ENCODE data around the gene GFER. TPM values are rescaled to one million over a fixed set of nuclear protein-coding genes. Genes with fewer than 3 reads are reported as not detected.
"Not testable (repeated sequence)": the region's sequence is repeated elsewhere in the genome, so short reads cannot be mapped to it uniquely, and the experiment has no call there.

GFER gene
- total RNA-seq, 1 experiment from 2014 or later, result 24.1 TPM

- no peak for DNase-seq (ENCODE audit: low spot score)
Measured at GRCh38 chr16:2026461-2027023, 42.5 kb downstream of the GFER start, which contains the start of gene NHERF2. NHERF2 (plus strand) TSS chr16:2026902; CDS start chr16:2027006, 104 bp downstream.

GRCh38 chr16:2027024-2028010, 43.3 kb downstream of the GFER start:
- no peak for DNase-seq (ENCODE audit: low spot score)

DNA sequence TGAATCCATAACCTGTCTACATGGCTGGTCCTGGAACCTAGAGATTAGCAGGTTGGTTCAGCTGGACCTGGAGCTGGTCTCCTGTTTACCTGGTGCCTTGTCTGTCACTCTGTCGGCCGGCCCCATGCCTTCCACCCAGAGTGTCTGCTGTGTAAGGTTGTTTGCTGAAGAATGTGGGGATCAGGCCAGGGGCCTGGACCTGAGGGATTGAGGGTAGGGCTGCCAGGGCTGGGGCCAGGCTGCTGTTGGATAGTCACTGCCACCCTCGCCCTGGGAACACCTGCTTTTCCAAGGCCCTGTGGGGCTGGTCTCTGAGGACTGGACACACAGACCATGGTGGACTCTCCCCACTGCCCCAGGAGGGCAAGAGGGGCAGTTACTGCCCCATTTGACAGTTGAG, 44.2 kb downstream of the GFER start:
- no peak for DNase-seq (ENCODE audit: low spot score)

DNA sequence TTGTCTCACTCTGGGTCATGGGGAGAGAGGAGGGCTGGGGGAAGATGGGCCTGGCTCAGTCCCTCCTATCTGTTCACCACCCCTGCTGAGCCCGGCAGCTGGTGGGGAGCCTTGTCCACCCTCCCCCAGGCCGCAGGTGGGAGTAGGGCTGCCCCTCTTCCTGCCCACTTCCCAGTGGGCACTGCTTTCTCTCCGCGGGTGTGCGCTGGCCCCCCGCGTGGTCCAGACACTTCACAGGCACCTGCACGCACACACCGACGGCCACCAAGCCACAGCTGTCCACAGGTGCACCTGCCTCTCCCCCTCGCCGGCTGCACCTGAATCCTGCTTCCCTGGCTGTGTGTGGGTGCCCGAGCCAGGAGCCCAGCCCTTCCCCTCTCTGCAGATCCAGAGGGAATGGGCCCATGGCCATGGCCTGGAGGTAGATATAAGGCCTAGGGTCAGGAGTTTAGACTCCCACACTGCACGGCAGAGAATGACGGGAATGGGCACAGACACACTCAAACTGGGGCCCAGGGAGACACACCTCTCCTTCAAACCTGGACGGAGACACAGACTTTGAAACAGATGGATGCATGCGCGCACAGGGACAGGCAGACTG, 44.7 kb downstream of the GFER start:
- no peak for DNase-seq (ENCODE audit: low spot score)

DNA sequence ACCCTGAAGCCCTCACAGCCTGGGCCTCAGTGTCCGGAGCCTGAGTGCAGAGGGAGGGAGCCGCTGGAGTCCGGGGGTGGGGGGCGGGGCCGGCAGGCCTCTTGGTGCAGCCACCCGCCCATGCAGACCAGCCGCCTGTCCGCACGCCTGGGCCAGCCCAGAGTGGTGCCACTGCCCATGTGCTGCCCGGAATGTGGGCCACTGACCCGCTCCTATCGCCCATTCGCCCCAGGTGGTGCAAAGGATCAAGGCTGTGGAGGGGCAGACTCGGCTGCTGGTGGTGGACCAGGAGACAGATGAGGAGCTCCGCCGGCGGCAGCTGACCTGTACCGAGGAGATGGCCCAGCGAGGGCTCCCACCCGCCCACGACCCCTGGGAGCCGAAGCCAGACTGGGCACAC, 45.4 kb downstream of the GFER start:
- DNase-seq (ENCODE audit: low spot score), result no peak

DNA sequence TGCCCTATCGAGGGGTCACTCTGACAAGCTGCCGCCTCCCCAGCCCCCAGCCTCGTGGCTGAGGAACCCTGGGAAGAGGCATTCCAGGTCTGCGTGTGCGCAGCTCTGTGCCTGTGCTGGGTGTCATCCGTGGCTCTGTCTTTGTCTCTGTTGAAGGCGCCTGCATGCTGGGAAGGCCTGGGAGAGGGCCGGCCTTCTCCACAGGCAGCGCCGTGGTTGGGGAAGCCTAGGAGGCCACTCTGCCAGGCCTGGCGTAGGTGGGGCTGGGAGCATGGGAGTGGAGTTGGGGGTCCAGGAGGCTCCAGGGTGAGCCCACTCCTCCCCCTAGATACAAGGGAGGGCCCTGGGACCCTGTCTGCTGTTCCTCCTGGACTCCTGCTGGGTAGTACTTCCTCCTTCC, 46.0 kb downstream of the GFER start:
- DNase-seq (ENCODE audit: low spot score), result no peak

GRCh38 chr16:2031081-2031577, 47.1 kb downstream of the GFER start:
- no peak for DNase-seq (ENCODE audit: low spot score)

- peak; percentile 83 for DNase-seq (ENCODE audit: low spot score)
Measured at GRCh38 chr16:2032285-2033056, 48.5 kb downstream of the GFER start.

GRCh38 chr16:2033057-2033908, 49.3 kb downstream of the GFER start:
- DNase-seq (ENCODE audit: low spot score), result peak; percentile 82

GRCh38 chr16:2033909-2034695, 50.1 kb downstream of the GFER start:
- DNase-seq (ENCODE audit: low spot score), result not testable (repeated sequence)

DNA sequence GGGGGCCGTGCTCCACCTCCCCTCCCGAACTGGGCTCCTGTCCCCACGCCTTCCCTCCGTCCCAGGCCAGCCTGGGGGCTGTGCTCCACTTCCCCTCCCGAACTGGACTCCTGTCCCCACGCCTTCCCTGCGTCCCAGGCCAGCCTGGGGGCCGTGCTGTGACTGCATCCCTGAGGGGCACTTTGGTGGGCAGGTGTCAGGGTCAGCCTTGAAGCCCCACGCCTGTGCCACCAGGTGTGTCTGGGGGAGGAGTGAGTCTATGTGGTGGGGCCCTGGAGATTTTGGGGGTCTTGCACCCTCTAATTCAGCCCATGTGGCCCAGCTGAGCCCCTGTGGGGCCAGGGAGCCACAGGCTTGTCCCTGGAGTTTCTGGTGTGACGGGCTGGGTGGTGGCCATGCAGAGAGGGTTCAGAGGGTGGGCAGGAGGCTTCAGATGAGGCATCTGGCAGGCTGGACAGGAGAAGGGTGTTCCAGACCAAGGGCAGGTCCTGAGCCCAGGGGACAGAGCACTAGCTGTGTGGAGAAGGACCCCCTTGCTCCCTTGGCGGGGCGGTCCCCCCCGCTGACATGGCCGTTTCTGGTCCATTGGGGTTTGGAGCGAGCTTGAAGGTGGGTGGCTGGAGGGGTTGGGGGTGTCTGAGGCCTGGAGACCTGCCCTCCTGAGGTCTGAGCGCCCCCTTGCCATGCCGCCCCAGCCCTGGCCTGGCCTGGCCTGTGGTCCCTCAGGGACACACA, 50.9 kb downstream of the GFER start:
- no peak for DNase-seq (ENCODE audit: low spot score)

DNA sequence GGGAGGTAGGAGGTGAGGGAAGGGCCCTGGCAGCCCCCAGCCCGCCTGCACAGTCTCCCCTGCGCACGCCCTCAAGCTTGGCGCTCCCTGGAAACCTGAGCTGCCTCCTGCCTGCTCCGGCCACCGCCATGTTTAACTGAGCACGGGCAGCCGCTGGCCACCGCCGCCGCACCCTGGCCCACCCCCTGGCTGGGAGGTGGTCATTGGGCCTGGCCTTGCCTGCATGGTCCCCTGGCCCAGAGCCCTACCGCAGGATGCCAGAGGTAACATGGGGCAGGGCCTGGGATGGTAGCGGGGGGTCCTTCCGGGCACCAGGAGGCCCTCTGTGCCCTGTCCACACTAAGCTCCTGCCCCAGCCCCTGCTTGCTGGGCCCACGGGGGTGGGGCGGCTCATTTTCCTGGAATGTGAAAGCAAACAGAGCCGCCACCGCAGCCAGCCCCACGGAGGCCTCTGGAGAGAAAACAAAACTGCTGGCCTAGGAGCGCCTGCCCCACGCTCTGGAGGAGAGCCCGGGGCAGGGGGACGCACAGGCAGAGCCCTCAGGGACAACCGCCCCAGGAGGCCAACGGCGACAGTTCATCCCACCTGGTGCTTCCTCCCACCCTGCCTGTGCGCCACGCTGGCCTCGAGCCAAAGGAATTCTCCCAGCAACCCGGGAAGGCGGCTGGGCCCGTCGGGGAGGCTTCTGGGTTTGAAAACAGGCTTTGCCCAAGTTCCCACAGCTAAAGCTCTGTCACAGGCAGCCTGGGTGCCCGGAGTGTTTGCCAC, 51.6 kb downstream of the GFER start:
- peak; percentile 94 for DNase-seq (ENCODE audit: low spot score)

GRCh38 chr16:2036200-2036966, 52.4 kb downstream of the GFER start:
- DNase-seq (ENCODE audit: low spot score), result no peak

DNA sequence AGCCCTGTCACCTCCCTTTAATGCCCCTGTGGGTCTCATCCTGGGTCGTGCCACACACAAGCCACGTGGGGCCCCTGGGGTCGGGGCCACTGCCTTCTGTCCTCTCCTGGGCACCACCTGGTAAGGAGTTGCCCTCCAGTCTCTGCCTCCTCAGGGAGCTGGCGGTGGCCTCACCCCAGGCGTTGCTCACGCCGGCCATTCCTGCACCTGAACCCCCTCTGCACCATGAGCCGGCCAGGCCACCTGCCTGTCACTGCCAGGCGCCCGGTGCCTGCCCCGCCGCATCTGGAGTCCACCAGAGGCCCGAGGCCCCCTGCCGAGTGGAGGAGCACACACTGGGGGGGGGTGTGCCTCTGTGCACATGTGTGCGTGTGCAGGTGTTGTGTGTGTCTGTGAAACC, 53.1 kb downstream of the GFER start:
- DNase-seq (ENCODE audit: low spot score), result no peak
